ENCODE results near the gene KCTD16. TPM values are rescaled to one million over a fixed set of nuclear protein-coding genes. Genes with fewer than 3 reads are reported as not detected.

KCTD16 gene
- total and polyA plus RNA-seq, 2 donors (not counting 1 experiment from before 2014, with no cell fraction given), result not detected

GRCh38 chr5:144369006-144369405 is 198.3 kb downstream of the KCTD16 start:
- Mint-ChIP-seq H3K4me1 (peaks cover 2% of the 10 kb centered on the region), H3K4me3 (no peak overlapping the region)
- no peak overlapping the region for H3K4me2 ChIP-seq (replicated peaks; ENCODE audit: low read depth, low read length, poor library complexity, severe bottlenecking)

DNA sequence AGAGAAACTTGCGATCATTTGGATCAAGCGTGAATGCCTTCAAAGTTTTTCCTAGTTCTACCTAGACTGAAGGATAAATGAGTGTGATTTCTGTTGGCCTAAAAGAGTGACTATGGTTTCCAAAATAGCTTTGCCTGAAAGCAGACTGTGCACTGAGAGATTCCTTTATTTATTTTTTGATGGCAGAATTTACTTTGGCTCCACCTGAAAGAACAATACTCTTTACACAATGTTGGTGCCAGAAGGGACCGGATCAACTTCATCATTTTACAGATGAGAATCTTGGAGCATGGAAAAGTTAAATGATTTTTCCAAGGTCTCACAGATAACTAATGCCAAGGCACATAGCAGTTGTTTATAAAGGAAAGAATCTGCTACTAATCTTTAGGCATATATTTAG is 199.6 kb downstream of the KCTD16 start:
- Histone ChIP-seq H3K9me3 (ENCODE audit: control extremely low read depth in 1 of 3, control insufficient read depth in 2 of 3, insufficient read depth in 1 of 3, low read length in 2 of 3) (no peaks in the 10 kb centered on the region), H3K36me3 (replicated peaks in 1 of 2; ENCODE audit: control extremely low read depth in 1 of 2, control insufficient read depth in 1 of 2, extremely low read depth in 1 of 2, insufficient read depth in 2 of 2, low read length in 1 of 2) (no peaks in the 10 kb centered on the region), H2AFZ (ENCODE audit: insufficient read depth, low read depth, low read length, poor library complexity, severe bottlenecking) (no peak overlapping the region), H3K4me3 (ENCODE audit: control extremely low read depth in 1 of 5, extremely low read depth in 1 of 5, insufficient read depth in 1 of 5, low read depth in 2 of 5, low read length in 4 of 5) (no peak overlapping the region), H3K9ac (ENCODE audit: low read length) (no peak overlapping the region), H3K27ac (ENCODE audit: low read length in 2 of 2) (no peak overlapping the region), H3K79me2 (ENCODE audit: control insufficient read depth, insufficient read depth, low read length) (no peaks in the 10 kb centered on the region), H4K20me1 (ENCODE audit: control insufficient read depth, insufficient read depth, low read length, poor library complexity, severe bottlenecking) (no peaks in the 10 kb centered on the region), H3K4me2 (replicated peaks; ENCODE audit: low read depth, low read length, poor library complexity, severe bottlenecking) (no peak overlapping the region), H3K27me3 (replicated peaks in 1 of 4; ENCODE audit: control extremely low read depth in 1 of 4, control insufficient read depth in 3 of 4, insufficient read depth in 4 of 4, low read length in 3 of 4) (no peaks in the 10 kb centered on the region), H3K4me1 (ENCODE audit: control insufficient read depth in 2 of 2, insufficient read depth in 2 of 2, low read length in 2 of 2) (no peaks in the 10 kb centered on the region)
- ATAC-seq (ENCODE audit: low read depth) (no peak), DNase-seq (no peak)
- TF ChIP-seq, protein P1, sequence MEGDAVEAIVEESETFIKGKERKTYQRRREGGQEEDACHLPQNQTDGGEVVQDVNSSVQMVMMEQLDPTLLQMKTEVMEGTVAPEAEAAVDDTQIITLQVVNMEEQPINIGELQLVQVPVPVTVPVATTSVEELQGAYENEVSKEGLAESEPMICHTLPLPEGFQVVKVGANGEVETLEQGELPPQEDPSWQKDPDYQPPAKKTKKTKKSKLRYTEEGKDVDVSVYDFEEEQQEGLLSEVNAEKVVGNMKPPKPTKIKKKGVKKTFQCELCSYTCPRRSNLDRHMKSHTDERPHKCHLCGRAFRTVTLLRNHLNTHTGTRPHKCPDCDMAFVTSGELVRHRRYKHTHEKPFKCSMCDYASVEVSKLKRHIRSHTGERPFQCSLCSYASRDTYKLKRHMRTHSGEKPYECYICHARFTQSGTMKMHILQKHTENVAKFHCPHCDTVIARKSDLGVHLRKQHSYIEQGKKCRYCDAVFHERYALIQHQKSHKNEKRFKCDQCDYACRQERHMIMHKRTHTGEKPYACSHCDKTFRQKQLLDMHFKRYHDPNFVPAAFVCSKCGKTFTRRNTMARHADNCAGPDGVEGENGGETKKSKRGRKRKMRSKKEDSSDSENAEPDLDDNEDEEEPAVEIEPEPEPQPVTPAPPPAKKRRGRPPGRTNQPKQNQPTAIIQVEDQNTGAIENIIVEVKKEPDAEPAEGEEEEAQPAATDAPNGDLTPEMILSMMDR (IDR thresholded peaks at IDR 0.05), result no peak
- no peak for TF ChIP-seq EZH2 (IDR thresholded peaks at IDR 0.05; ENCODE audit: borderline replicate concordance, insufficient read depth, low read depth, low read length, poor library complexity, severe bottlenecking)
- Mint-ChIP-seq H3K4me1 (peaks cover 2% of the 10 kb centered on the region), H3K4me3 (no peak overlapping the region), H3K9me3 (ENCODE audit: insufficient read depth) (no peaks in the 10 kb centered on the region), H3K27me3 (no peaks in the 10 kb centered on the region), H3K27ac (no peak overlapping the region)
- intact Hi-C loops (cut with micrococcal nuclease), result no loop called here
- CTCF ChIA-PET, result no interaction called here
- POLR2A ChIA-PET, result no interaction called here
- WGBS (ENCODE audit: insufficient coverage), result 100% methylated on average over 2 of the region's 3 CpGs

More at GRCh38 chr5:144369006-144369405, 198.3 kb downstream of the KCTD16 start:
- no peaks in the 10 kb centered on the region for H3K79me2 ChIP-seq (ENCODE audit: control insufficient read depth, insufficient read depth, low read length)
- H3K27me3 ChIP-seq (replicated peaks in 1 of 4; ENCODE audit: control extremely low read depth in 1 of 4, control insufficient read depth in 3 of 4, insufficient read depth in 4 of 4, low read length in 3 of 4), result no peaks in the 10 kb centered on the region
- no peak for DNase-seq
- no peaks in the 10 kb centered on the region for H3K9me3 ChIP-seq (ENCODE audit: control extremely low read depth in 1 of 3, control insufficient read depth in 2 of 3, insufficient read depth in 1 of 3, low read length in 2 of 3)
- H3K9me3 Mint-ChIP-seq (ENCODE audit: insufficient read depth), result no peaks in the 10 kb centered on the region
- H3K27me3 Mint-ChIP-seq, result no peaks in the 10 kb centered on the region
- ChIA-PET POLR2A (no interaction called here), CTCF (no interaction called here)
- H3K4me3 ChIP-seq (ENCODE audit: control extremely low read depth in 1 of 5, extremely low read depth in 1 of 5, insufficient read depth in 1 of 5, low read depth in 2 of 5, low read length in 4 of 5), result no peak overlapping the region
- ATAC-seq (ENCODE audit: low read depth), result no peak
- no peak for TF ChIP-seq EZH2 (IDR thresholded peaks at IDR 0.05; ENCODE audit: borderline replicate concordance, insufficient read depth, low read depth, low read length, poor library complexity, severe bottlenecking)
- TF ChIP-seq, protein P1 (IDR thresholded peaks at IDR 0.05), result no peak
- no peak overlapping the region for H3K27ac ChIP-seq (ENCODE audit: low read length in 2 of 2)
- no peaks in the 10 kb centered on the region for H4K20me1 ChIP-seq (ENCODE audit: control insufficient read depth, insufficient read depth, low read length, poor library complexity, severe bottlenecking)
- H3K9ac ChIP-seq (ENCODE audit: low read length), result no peak overlapping the region
- intact Hi-C loops (cut with micrococcal nuclease), result no loop called here
- 60% methylated on average over 2 of the region's 4 CpGs for WGBS (ENCODE audit: insufficient coverage)
- H3K4me1 ChIP-seq (ENCODE audit: control insufficient read depth in 2 of 2, insufficient read depth in 2 of 2, low read length in 2 of 2), result no peaks in the 10 kb centered on the region
- no peak overlapping the region for H2AFZ ChIP-seq (ENCODE audit: insufficient read depth, low read depth, low read length, poor library complexity, severe bottlenecking)
- H3K36me3 ChIP-seq (replicated peaks in 1 of 2; ENCODE audit: control extremely low read depth in 1 of 2, control insufficient read depth in 1 of 2, extremely low read depth in 1 of 2, insufficient read depth in 2 of 2, low read length in 1 of 2), result no peaks in the 10 kb centered on the region
- no peak overlapping the region for H3K27ac Mint-ChIP-seq
